Aorta (tissue), 5 donors: ENCODE results near the gene FGF22. TPM values are rescaled to one million over a fixed set of nuclear protein-coding genes. Genes with fewer than 3 reads are reported as not detected.

ENCODE experiments used
- ATAC-seq: fragments of 200-7000 bp; cut with Tn5 transposase; one replicate; pipeline ENCODE4 v1.9.1; 2022; ENCODE audit warnings: moderate library complexity; ENCODE audit not compliant: low FRiP score
- DNase-seq, 2 donors: peaks; one replicate each; pipeline ENCODE4 v3.0.0-alpha.2; 2020
- H3K27ac ChIP-seq, 2 donors: one replicate each; pipeline ENCODE4 v1.5.1; 2013; ENCODE audit warnings: low read length in 2 of 2, mild to moderate bottlenecking in 2 of 2, moderate library complexity in 2 of 2, control low read depth in 1 of 2, inconsistent platforms in 1 of 2, low read depth in 1 of 2
- H3K27me3 ChIP-seq, 2 donors: one replicate each; pipeline ENCODE4 v1.6.1; 2013; ENCODE audit warnings: control low read depth in 1 of 2, low read length in 1 of 2, mild to moderate bottlenecking in 1 of 2, moderate library complexity in 1 of 2; ENCODE audit not compliant: insufficient read depth in 2 of 2, control insufficient read depth in 1 of 2
- H3K36me3 ChIP-seq, 2 donors: one replicate each; pipeline ENCODE4 v1.6.1; 2013; ENCODE audit warnings: control low read depth in 1 of 2, low read length in 1 of 2, mild to moderate bottlenecking in 1 of 2; ENCODE audit not compliant: insufficient read depth in 2 of 2, control insufficient read depth in 1 of 2
- H3K4me1 ChIP-seq, 2 donors: one replicate each; pipeline ENCODE4 v1.6.1; 2013; ENCODE audit warnings: low read length in 2 of 2, control low read depth in 1 of 2, mild to moderate bottlenecking in 1 of 2, moderate library complexity in 1 of 2; ENCODE audit not compliant: insufficient read depth in 2 of 2, control insufficient read depth in 1 of 2
- H3K4me3 ChIP-seq, 2 donors: one replicate each; pipeline ENCODE4 v1.5.1; 2013; ENCODE audit warnings: low read length in 2 of 2, control low read depth in 1 of 2, mild to moderate bottlenecking in 1 of 2
- H3K9me3 ChIP-seq: one replicate; pipeline ENCODE4 v1.6.1; 2013; ENCODE audit warnings: mild to moderate bottlenecking, low read length; ENCODE audit not compliant: control insufficient read depth
- WGBS, 2 donors: extraction: QIAGEN DNeasy Blood & Tissue Kit; methylation state at CpG; one replicate each; pipeline ENCODE4 v1.1.7; 2013; 5-methylcytosine and 5-hydroxymethylcytosine counted together
- intact Hi-C, 2 donors: fragments of 100-400 bp; cut with DNase I; formaldehyde crosslinking; loops; one replicate each; pipeline versions ENCODE4 v1.14.2 to v1.15.0; 2022
- polyA plus RNA-seq, 2 donors: library from polyadenylated mRNA; stranded (reverse); fragments of 200-250 nt; gene quantifications; one replicate each; pipeline ENCODE4 v1.2.3, GENCODE V29; 2013
- total RNA-seq, 2 donors: library from RNA; stranded (reverse); fragmentation: NEBNext Ultra II Directional; extraction: Animal tissue kit (Norgen Biotek cat#: 25700); gene quantifications; one replicate each; pipeline ENCODE4 v1.2.1, GENCODE V29; 2021
- donor health status: healthy with polysubstance abuse.
- donor health status: Bipolar disorder and iron deficiency.
- donor health status: DM: no; HTN: no; CAD: no.
- donor health status: DM: no; HTN: no; CAD: no.
- donor health status: DM: yes; HTN: yes; CAD: no.

The FGF22 gene
- total and polyA plus RNA-seq, 4 donors, result 0.36 to 4.8 (median 0.54) TPM

DNA sequence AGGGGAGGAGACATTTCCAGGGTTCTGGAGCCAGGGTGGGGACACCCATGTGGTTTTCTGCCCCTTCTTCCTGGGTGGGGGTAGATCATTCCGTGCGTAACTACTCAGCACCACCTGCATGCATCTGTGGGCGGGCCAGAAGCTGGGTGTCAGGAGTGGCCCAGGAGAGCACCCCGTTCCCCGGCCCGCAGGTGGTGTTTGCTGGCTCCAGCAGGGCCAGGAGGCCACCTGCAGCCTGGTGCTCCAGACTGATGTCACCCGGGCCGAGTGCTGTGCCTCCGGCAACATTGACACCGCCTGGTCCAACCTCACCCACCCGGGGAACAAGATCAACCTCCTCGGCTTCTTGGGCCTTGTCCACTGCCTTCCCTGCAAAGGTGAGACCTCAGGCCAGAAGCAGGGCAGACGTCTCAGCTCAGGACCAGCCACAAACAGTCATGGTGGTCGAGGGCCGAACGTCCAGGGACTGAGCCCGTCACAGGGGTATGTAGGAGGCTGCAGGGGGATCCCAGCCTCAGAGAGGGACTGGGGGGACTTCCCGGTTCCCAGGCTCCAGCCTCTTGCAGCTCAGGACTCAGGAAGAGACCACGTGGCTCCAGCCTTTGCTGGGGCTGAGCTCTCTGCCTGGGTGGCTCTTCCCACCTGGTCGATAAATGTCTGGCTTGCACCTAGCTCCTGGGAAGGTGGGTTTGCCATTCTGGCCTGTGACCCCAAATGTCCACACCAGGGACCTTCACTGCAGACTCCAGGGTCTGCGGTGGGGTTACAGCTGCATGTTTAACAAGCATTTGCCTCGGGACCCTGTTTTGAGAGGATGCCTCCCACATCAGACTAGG, 38.1 kb downstream of the FGF22 start:
- Histone ChIP-seq H3K4me3 (peak overlapping the region; percentile 2 to 37), H3K36me3 (no peaks in the 10 kb centered on the region), H3K27me3 (no peaks in the 10 kb centered on the region), H3K9me3 (no peaks in the 10 kb centered on the region), H3K4me1 (no peaks in the 10 kb centered on the region), H3K27ac (peak overlapping the region; percentile 7 to 81)
- intact Hi-C loops, result loop anchor here in 1 of 2 donors (5.0 kb wide), 1 partner anchor 119 kb away; the partner anchor contains the start of gene PTBP1
- DNase-seq (no peak), ATAC-seq (no peak)
- 15 to 17% methylated on average over 22 of the region's 22 CpGs for WGBS, 2 donors

DNA sequence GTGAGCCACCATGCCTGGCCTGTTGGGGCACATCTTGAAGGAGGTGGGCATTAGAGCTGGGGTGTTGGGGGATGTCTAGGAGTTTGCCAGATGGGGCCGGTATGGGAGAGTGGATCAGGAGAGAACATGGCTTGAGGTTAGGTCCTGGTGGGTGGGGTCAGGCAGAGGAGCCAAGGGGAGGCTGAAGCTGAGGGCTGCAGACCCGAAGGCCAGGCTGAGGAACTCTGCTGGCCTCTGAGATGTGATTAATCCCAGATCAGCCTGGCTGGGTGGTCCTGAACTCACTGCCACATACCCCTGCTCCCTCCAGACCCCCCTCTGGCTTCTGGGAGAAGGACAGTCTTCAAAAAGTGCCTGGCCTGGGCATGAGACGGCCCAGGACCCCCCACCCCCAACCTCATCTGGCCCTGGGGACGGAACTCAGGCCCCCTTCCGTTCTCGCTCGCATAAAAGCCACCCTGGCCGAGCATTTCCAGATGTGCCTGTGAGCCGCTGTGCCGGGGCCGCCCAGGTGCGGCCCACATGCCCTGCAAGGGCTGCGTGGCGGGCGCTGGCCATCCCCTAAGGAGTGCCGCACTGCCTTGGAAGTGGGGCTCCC, 39.2 kb downstream of the FGF22 start:
- Histone ChIP-seq H3K9me3 (no peaks in the 10 kb centered on the region), H3K36me3 (no peaks in the 10 kb centered on the region), H3K4me3 (no peak overlapping the region), H3K4me1 (no peaks in the 10 kb centered on the region), H3K27ac (peak overlapping the region; percentile 41 to 51), H3K27me3 (no peaks in the 10 kb centered on the region)
- no peak for ATAC-seq
- intact Hi-C loops, result loop anchor here in 1 of 2 donors (5.0 kb wide), 1 partner anchor 118 kb away; the partner anchor contains the start of gene PTBP1
- peak in 1 of 2 donors; percentile 55 for DNase-seq
- 80 to 84% methylated on average over 16 of the region's 16 CpGs for WGBS, 2 donors

DNA sequence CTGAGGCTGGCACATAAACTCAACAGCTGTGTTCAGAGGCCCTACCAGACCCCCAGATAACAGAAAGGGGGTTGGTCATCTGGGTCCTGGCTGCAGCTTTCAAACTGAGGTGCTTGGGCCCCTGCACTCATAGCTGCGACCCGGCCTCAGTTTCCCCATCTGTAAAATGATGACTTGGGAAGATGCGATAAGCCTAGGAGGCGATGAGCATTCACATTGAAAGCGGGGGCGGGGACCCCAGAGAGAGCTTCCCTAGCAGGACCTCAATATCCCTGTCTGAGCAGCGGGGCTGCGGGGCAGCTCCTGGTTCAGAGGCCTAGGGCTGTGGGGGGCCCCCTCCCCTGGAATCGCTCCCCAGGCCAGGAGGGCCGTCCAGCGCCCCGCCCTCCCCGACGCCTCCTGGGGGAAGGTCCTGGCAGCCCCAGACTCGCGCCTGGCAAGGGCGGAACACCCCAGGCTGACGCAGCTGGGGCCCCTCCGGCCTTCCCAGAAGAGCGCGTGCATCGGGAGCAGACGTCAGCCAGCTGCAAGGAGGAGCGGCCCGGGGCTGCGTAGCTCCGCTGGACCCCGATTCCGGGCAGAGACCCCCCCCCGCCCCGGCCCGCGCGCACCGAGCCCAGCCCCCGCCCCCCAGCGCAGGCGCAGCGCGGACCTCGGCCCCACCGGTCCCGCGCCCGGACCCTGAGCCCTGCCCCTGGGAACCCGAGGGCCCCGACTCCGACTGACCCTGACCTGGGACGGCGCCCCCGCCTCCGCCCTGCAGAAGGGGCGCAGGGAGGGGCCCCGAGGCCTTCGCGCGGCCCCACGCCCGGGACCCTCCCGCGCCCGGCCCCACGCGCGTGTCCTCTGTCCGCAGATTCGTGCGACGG, 40.0 kb downstream of the FGF22 start:
- Histone ChIP-seq H3K4me1 (no peaks in the 10 kb centered on the region), H3K9me3 (no peaks in the 10 kb centered on the region), H3K4me3 (peak overlapping the region; percentile 60 to 73), H3K36me3 (no peaks in the 10 kb centered on the region), H3K27ac (peak overlapping the region; percentile 51 to 52), H3K27me3 (no peaks in the 10 kb centered on the region)
- ATAC-seq, result peak; percentile 31
- intact Hi-C loops, result loop anchor here in 1 of 2 donors (2.0 to 5.0 kb wide), 2 partner anchors 17 to 118 kb away; partner anchors contain the start of genes PTBP1 and RNF126
- 3 to 5% methylated on average over 32 to 69 of the region's 69 CpGs for WGBS, 2 donors
- DNase-seq, result peak; percentile 87 to 93

DNA sequence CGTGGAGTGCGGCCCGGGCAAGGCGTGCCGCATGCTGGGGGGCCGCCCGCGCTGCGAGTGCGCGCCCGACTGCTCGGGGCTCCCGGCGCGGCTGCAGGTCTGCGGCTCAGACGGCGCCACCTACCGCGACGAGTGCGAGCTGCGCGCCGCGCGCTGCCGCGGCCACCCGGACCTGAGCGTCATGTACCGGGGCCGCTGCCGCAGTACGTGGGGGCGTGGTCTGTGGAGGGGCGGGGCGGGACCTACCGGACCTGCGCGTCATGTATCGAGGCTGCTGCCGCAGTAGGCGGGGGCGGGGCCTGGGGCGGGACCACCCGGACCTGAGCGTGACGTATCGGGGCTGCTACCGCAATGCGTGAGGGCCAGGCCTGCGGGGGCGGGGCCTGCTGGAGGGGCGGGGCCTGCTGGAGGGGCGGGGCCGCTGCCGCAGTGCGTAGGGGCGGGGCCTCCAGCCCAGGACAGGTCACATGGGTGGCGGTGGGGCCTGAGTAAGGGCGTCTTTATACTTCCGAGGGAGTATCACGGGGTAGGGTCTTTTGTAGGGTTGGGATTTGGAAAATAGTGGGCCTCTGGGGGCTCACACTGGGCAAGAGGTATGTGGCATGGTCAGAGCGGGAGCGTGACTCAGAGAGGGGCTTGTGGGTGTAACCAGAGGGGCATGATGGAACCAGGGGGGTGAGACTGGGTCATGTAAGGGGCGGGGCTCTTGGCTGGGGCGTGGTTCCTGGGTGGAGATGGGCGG, 40.8 kb downstream of the FGF22 start:
- no peaks in the 10 kb centered on the region for H3K36me3 ChIP-seq
- ATAC-seq, result peak; percentile 93
- H3K9me3 ChIP-seq, result no peaks in the 10 kb centered on the region
- H3K27me3 ChIP-seq, result no peaks in the 10 kb centered on the region
- H3K27ac ChIP-seq, result peak overlapping the region; percentile 51 to 52
- peak overlapping the region; percentile 60 to 73 for H3K4me3 ChIP-seq
- peak; percentile 99 to 100 for DNase-seq
- WGBS, 2 donors, result 3% methylated on average over 58 to 70 of the region's 70 CpGs
- intact Hi-C loops, result loop anchor here in 1 of 2 donors (2.0 kb wide), 1 partner anchor 18 kb away; the partner anchor contains the start of gene RNF126
- H3K4me1 ChIP-seq, result no peaks in the 10 kb centered on the region

DNA sequence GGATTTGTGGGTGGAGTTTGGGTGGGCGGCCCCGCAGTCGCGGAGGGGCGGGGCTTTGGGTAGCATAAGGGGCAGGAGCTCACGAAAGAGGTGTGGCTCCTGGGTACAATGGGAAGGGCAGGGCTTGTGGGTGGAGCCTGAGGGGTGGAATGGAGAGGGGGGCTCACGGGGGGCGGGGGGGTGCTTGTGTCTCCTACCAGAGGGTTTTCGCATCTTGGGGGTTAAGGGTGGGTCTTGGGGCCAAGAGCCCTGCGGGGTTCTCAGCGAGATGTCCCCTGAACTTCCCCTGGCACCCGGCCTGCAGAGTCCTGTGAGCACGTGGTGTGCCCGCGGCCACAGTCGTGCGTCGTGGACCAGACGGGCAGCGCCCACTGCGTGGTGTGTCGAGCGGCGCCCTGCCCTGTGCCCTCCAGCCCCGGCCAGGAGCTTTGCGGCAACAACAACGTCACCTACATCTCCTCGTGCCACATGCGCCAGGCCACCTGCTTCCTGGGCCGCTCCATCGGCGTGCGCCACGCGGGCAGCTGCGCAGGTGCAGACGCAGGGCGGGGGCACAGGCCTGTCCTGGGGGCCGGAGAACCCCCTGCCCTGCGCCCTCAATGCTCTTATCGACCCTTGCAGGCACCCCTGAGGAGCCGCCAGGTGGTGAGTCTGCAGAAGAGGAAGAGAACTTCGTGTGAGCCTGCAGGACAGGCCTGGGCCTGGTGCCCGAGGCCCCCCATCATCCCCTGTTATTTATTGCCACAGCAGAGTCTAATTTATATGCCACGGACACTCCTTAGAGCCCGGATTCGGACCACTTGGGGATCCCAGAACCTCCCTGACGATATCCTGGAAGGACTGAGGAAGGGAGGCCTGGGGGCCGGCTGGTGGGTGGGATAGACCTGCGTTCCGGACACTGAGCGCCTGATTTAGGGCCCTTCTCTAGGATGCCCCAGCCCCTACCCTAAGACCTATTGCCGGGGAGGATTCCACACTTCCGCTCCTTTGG, 41.6 kb downstream of the FGF22 start:
- no peak for ATAC-seq
- intact Hi-C loops, result loop anchor here in 1 of 2 donors (2.0 kb wide), 1 partner anchor 19 kb away; the partner anchor contains the start of gene RNF126
- no peaks in the 10 kb centered on the region for H3K4me1 ChIP-seq
- H3K27ac ChIP-seq, result no peak overlapping the region
- WGBS, 2 donors, result 76 to 77% methylated on average over 54 of the region's 54 CpGs
- DNase-seq, result peak in 1 of 2 donors; percentile 79
- no peak overlapping the region for H3K4me3 ChIP-seq
- H3K27me3 ChIP-seq, result no peaks in the 10 kb centered on the region
- no peaks in the 10 kb centered on the region for H3K36me3 ChIP-seq
- no peaks in the 10 kb centered on the region for H3K9me3 ChIP-seq

DNA sequence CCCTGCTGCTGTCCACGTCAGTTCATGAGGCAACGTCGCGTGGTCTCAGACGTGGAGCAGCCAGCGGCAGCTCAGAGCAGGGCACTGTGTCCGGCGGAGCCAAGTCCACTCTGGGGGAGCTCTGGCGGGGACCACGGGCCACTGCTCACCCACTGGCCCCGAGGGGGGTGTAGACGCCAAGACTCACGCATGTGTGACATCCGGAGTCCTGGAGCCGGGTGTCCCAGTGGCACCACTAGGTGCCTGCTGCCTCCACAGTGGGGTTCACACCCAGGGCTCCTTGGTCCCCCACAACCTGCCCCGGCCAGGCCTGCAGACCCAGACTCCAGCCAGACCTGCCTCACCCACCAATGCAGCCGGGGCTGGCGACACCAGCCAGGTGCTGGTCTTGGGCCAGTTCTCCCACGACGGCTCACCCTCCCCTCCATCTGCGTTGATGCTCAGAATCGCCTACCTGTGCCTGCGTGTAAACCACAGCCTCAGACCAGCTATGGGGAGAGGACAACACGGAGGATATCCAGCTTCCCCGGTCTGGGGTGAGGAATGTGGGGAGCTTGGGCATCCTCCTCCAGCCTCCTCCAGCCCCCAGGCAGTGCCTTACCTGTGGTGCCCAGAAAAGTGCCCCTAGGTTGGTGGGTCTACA, 43.1 kb downstream of the FGF22 start:
- no peak overlapping the region for H3K27ac ChIP-seq
- ATAC-seq (no peak), DNase-seq (no peak)
- no peaks in the 10 kb centered on the region for H3K36me3 ChIP-seq
- H3K27me3 ChIP-seq, result no peaks in the 10 kb centered on the region
- no peak overlapping the region for H3K4me3 ChIP-seq
- no peaks in the 10 kb centered on the region for H3K9me3 ChIP-seq
- 69% methylated on average over 25 of the region's 25 CpGs for WGBS, 2 donors
- intact Hi-C loops, result no loop called here
- no peaks in the 10 kb centered on the region for H3K4me1 ChIP-seq

DNA sequence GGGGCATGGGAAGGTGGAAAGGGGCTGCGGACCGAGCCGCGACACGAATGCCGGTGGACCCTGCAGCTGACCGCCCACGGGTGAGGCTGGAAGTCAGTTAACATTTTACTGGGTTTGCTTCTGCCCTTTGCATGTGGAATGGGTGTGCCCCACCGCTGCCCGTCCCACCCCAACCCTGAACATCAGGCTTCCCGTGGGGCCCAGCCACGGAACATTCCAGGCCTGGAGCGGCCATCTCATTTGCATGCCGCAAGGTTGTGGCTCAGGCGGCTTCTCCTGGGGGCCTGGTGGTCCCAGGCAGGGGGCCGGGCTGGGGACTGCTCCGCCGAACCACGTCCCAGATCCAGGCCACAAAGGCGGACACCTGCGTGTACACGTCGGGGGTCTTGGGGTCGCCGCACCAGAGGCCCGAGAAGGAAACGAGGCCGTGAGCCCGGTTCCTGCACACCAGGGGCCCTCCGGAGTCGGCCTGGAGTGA, 45.8 kb downstream of the FGF22 start:
- H3K9me3 ChIP-seq, result no peaks in the 10 kb centered on the region
- H3K4me3 ChIP-seq, result no peak overlapping the region
- DNase-seq (no peak), ATAC-seq (no peak)
- H3K27ac ChIP-seq, result no peak overlapping the region
- no peaks in the 10 kb centered on the region for H3K27me3 ChIP-seq
- no peaks in the 10 kb centered on the region for H3K36me3 ChIP-seq
- intact Hi-C loops, result no loop called here
- H3K4me1 ChIP-seq, result no peaks in the 10 kb centered on the region
- 74 to 77% methylated on average over 31 of the region's 31 CpGs for WGBS, 2 donors
